Mucosa of descending colon (tissue), 3 donors: ENCODE results near the gene C1orf198. TPM values are rescaled to one million over a fixed set of nuclear protein-coding genes. Genes with fewer than 3 reads are reported as not detected.
A peak's percentile ranks its signal among the peaks of the same experiment; 100 is the strongest.

Experiments
- ATAC-seq: fragments of 200-7000 bp; cut with Tn5 transposase; one replicate; pipeline ENCODE4 v1.9.1; 2020; ENCODE audit warnings: mild to moderate bottlenecking, moderate library complexity
- DNase-seq, 3 donors: peaks; one replicate each; pipeline ENCODE4 v3.0.0-alpha.2; 2020
- H3K36me3 ChIP-seq: fragments of 200-600 bp; one replicate; pipeline ENCODE4 v1.8.0; 2021; ENCODE audit warnings: low read depth, mild to moderate bottlenecking
- H3K4me1 ChIP-seq: fragments of 200-600 bp; one replicate; pipeline ENCODE4 v1.8.0; 2021; ENCODE audit warnings: low read depth, mild to moderate bottlenecking
- H3K4me3 ChIP-seq: fragments of 200-600 bp; one replicate; pipeline ENCODE4 v1.8.0; 2021; ENCODE audit warnings: mild to moderate bottlenecking
- H3K9me3 ChIP-seq: fragments of 200-600 bp; one replicate; pipeline ENCODE4 v1.8.0; 2021; ENCODE audit warnings: mild to moderate bottlenecking
- intact Hi-C, 2 donors: fragments of 100-400 bp; cut with DNase I in 1 of 2; cut with micrococcal nuclease in 1 of 2; formaldehyde crosslinking; loops; one replicate each; pipeline versions ENCODE4 v1.11.0 to v1.11.1; 2022; cut with DNase I, micrococcal nuclease
- total RNA-seq, 3 donors: library from RNA; stranded (reverse); fragmentation: NEBNext Ultra II Directional in 2 of 3; extraction: Animal tissue kit (Norgen Biotek cat#: 25700) in 2 of 3; gene quantifications; one replicate each; pipeline versions ENCODE4 v1.2.1 to v1.2.4, GENCODE V29; 2021 to 2023
- TF ChIP-seq, protein P1 (sequence below): fragments of 200-600 bp; IDR thresholded peaks from one replicate; pipeline ENCODE4 v1.8.0; 2022; ENCODE audit warnings: antibody characterized with exemption, mild to moderate bottlenecking
- donor health status: DM: no; HTN: no; CAD: no; lungs with moderate emphysema.
- donor health status: DM: no; HTN: no; CAD: no.
- donor health status: DM: no; HTN: yes; CAD: no.

C1orf198 gene
- total RNA-seq, 3 donors from 2014 or later: 9.8 to 35.9 (median 15.5) TPM

DNA sequence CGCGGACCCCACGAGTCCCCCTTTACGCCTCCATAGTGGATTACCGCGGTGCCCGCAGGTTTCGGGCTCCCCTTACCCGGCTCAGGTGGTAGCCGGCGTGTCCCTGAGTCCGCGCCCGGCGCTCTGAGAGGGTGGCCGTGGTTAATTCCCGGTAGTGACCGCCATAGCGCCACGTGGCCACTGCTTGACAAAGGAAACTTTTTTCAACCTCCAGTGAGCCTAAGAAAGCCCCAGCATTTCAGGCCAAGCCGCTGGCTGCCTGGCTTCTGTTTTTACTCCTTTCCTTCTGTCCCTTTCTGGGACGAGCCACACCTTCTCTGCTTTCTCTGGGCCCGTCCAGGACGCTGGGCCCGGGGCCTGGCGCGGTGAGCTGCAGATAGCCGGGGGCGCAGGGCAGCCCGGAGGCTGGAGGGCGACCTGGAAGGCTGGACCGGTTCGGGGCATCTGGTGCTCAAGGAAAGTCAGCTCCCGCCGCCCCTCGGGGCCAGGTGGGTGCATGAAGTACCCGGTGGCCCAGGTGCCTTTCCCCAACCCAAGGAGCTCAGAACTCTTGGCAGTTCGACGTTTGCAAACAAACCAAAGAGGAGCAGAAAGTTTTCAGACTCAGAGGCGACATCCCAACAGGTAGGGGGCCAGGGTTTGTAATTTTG is 540 bp upstream of the C1orf198 start:
- Histone ChIP-seq H3K4me3 (peak overlapping the region; percentile 77), H3K36me3 (no peaks in the 10 kb centered on the region), H3K9me3 (no peaks in the 10 kb centered on the region), H3K4me1 (peaks cover 7% of the 10 kb centered on the region)
- DNase-seq: peak in 2 of 3 donors; percentile 62 to 67
- intact Hi-C loops: no loop called here
- peak; percentile 75 for ATAC-seq
- TF ChIP-seq, protein P1, sequence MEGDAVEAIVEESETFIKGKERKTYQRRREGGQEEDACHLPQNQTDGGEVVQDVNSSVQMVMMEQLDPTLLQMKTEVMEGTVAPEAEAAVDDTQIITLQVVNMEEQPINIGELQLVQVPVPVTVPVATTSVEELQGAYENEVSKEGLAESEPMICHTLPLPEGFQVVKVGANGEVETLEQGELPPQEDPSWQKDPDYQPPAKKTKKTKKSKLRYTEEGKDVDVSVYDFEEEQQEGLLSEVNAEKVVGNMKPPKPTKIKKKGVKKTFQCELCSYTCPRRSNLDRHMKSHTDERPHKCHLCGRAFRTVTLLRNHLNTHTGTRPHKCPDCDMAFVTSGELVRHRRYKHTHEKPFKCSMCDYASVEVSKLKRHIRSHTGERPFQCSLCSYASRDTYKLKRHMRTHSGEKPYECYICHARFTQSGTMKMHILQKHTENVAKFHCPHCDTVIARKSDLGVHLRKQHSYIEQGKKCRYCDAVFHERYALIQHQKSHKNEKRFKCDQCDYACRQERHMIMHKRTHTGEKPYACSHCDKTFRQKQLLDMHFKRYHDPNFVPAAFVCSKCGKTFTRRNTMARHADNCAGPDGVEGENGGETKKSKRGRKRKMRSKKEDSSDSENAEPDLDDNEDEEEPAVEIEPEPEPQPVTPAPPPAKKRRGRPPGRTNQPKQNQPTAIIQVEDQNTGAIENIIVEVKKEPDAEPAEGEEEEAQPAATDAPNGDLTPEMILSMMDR: no peak

DNA sequence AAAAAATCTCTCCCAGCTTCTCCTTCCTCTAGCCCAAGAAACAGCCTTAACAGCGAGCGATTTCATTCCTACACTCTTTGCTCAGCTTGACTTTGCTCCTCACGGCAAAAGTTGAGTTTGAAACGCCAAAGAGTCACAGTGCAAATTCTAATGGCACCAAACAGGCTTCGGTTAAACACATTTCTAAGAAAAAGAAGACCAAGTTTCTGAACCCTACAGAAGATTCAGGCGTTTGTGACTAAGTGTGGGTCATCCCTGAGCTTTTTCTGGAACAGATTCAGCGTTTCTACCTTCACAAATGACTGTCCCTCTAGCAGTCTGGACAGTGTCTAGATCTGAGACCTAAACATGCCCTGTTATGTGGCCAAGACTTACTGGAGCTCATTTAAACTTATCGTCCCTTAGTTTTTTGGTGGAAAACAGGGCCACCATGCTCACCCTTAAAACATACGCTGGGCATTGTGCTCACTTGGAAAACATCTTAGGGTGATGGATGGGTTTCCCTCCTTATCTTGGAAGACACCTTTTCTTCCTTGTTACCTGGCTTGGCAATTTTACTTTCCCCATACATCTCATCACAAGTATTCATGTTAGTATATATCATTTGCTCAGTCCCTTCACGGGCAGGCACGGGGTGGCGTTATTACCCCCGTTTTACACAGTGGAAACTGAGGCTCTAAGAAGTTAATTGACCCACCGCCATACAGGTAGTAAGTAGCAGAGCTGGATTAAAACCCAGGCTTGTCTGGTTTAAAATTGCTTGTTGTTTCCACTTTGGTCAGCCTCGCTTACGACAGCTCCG is 1.0 kb downstream of the C1orf198 start:
- intact Hi-C loops: no loop called here
- no peak for DNase-seq
- Histone ChIP-seq H3K36me3 (no peaks in the 10 kb centered on the region), H3K4me1 (peaks cover 7% of the 10 kb centered on the region), H3K9me3 (no peaks in the 10 kb centered on the region), H3K4me3 (peak overlapping the region; percentile 77)
- ATAC-seq: no peak
- TF ChIP-seq, protein P1: no peak

- Histone ChIP-seq H3K4me3 (no peak overlapping the region), H3K36me3 (no peaks in the 10 kb centered on the region), H3K9me3 (no peaks in the 10 kb centered on the region), H3K4me1 (peaks cover 7% of the 10 kb centered on the region)
- no peak for ATAC-seq
- TF ChIP-seq, protein P1: no peak
- DNase-seq: no peak
- intact Hi-C loops: no loop called here
Observed at GRCh38 chr1:230866171-230867070, 1.9 kb downstream of the C1orf198 start.

DNA sequence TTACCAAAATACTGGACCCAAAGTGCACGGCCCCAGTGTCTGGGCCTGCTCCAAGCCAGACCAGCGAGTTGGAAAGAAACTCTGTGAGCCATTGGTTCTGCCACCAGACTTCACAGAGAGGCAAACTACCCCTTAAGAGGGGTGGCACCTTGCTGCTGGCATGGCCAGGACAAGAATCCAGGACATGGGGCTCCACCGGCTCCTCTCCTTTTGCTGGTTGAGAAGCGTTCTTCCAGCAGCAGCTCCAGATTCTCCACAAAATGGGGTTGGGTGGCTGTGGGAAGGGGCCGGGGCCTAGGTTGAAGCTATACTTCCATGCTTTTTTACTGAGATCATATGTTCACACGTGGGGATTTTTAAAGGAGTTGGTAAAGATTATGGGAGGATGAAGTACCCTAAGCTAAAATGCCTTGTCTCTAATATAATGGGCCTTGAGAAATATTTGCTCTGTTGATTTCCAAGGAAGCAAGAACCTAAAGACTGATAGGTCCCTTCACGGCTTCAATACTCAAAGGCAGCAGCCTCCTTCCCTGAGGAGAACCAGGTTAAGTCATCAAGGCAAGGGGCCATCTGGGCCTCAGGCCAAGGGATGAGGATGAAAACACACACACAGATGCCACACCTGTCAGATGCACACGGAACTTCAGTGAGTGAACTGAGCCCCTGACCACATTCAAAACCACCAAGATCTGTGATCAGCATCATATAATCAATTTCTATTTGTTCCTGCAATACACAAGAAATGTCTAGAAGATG is 3.1 kb downstream of the C1orf198 start:
- Histone ChIP-seq H3K36me3 (no peaks in the 10 kb centered on the region), H3K9me3 (no peaks in the 10 kb centered on the region), H3K4me3 (no peak overlapping the region), H3K4me1 (peaks cover 7% of the 10 kb centered on the region)
- intact Hi-C loops: no loop called here
- no peak for DNase-seq
- TF ChIP-seq, protein P1: no peak
- no peak for ATAC-seq

- intact Hi-C loops: no loop called here
- peaks cover 7% of the 10 kb centered on the region for H3K4me1 ChIP-seq
- H3K4me3 ChIP-seq: no peak overlapping the region
Observed at GRCh38 chr1:230864441-230864840, 3.9 kb downstream of the C1orf198 start.

More at GRCh38 chr1:230864441-230864840, 3.9 kb downstream of the C1orf198 start:
- Histone ChIP-seq H3K9me3 (no peaks in the 10 kb centered on the region), H3K36me3 (no peaks in the 10 kb centered on the region)
- TF ChIP-seq, protein P1: no peak
- ATAC-seq (no peak), DNase-seq (no peak)
